Spleen (tissue), 11 donors: ENCODE measurements around the gene L3HYPDH. TPM values are rescaled to one million over a fixed set of nuclear protein-coding genes. Genes with fewer than 3 reads are reported as not detected.

ENCODE experiments used
- DNase-seq: peaks from one replicate; pipeline ENCODE4 v3.0.0-alpha.2; 2020
- H3K27ac ChIP-seq, 8 donors: fragments of 200-600 bp; sonication (generic) in 7 of 8; 1 replicate in 4 of 8; 2 replicates in 4 of 8; pipeline versions ENCODE4 v1.5.0 to v1.8.0; 2016 to 2021; ENCODE audit warnings: inconsistent platforms in 4 of 8, mild to moderate bottlenecking in 4 of 8, moderate library complexity in 1 of 8
- H3K27me3 ChIP-seq, 7 donors: fragments of 200-600 bp; sonication (generic) in 6 of 7; replicated peaks in 1 of 7; 1 replicate in 4 of 7; 2 replicates in 3 of 7; pipeline versions ENCODE4 v1.5.0 to v1.8.0; 2016 to 2021; ENCODE audit warnings: inconsistent platforms in 3 of 7, mild to moderate bottlenecking in 1 of 7
- H3K36me3 ChIP-seq, 6 donors: fragments of 200-600 bp; sonication (generic) in 5 of 6; 1 replicate in 4 of 6; 2 replicates in 2 of 6; pipeline versions ENCODE4 v1.5.0 to v1.8.0; 2016 to 2021; ENCODE audit warnings: inconsistent platforms in 2 of 6
- H3K4me1 ChIP-seq, 6 donors: fragments of 200-600 bp; sonication (generic) in 5 of 6; 1 replicate in 3 of 6; 2 replicates in 3 of 6; pipeline versions ENCODE4 v1.5.0 to v1.8.0; 2016 to 2021; ENCODE audit warnings: inconsistent platforms in 3 of 6
- H3K4me3 ChIP-seq, 8 donors: fragments of 200-600 bp; sonication (generic) in 7 of 8; 1 replicate in 4 of 8; 2 replicates in 4 of 8; pipeline versions ENCODE4 v1.5.0 to v1.8.0; 2016 to 2021; ENCODE audit warnings: inconsistent platforms in 4 of 8, mild to moderate bottlenecking in 4 of 8, moderate library complexity in 2 of 8
- H3K9me3 ChIP-seq, 8 donors: fragments of 200-600 bp; sonication (generic) in 7 of 8; 1 replicate in 4 of 8; 2 replicates in 4 of 8; pipeline versions ENCODE4 v1.5.0 to v1.8.0; 2016 to 2021; ENCODE audit warnings: inconsistent platforms in 4 of 8
- POLR2A ChIP-seq, 3 donors: fragments of 450-650 bp; IDR thresholded peaks; one replicate each; pipeline ENCODE4 v1.5.1; 2017; ENCODE audit warnings: antibody characterized with exemption in 3 of 3, mild to moderate bottlenecking in 1 of 3
- POLR2AphosphoS5 ChIP-seq, 3 donors: sonication (generic); formaldehyde crosslinking; IDR thresholded peaks; one replicate each; pipeline ENCODE4 v1.5.1; 2017; ENCODE audit warnings: antibody characterized with exemption in 3 of 3
- WGBS, 5 donors: extraction: QIAGEN DNeasy Blood & Tissue Kit in 3 of 5; methylation state at CpG; one replicate each; pipeline versions ENCODE4 v1.1.5 to v1.1.7; 2013 to 2018; 5-methylcytosine and 5-hydroxymethylcytosine counted together
- intact Hi-C: fragments of 100-400 bp; cut with DNase I; formaldehyde crosslinking; loops from one replicate; pipeline ENCODE4 v1.15.0; 2023; ENCODE audit warnings: low total_unique reads
- polyA plus RNA-seq, 3 donors: library from polyadenylated mRNA; stranded (reverse); fragments of 200-250 nt; gene quantifications; one replicate each; pipeline ENCODE4 v1.2.1, GENCODE V29; 2013
- total RNA-seq, 7 donors: library from RNA; depleted of rRNA in 3 of 7; stranded (reverse); fragments of >200 nt in 3 of 7; fragmentation: NEBNext Ultra II Directional in 4 of 7; extraction: Animal tissue kit (Norgen Biotek cat#: 25700) in 4 of 7; gene quantifications; one replicate each; pipeline versions ENCODE4 v1.1.0 to v1.2.1, GENCODE V29; 2016 to 2021
- TF ChIP-seq, protein P1 (sequence below), 11 experiments: fragments of 200-600 bp in 7 of 11; fragments of 450-650 bp in 4 of 11; sonication (generic) in 4 of 11; IDR thresholded peaks in 8 of 11; conservative IDR thresholded peaks in 3 of 11; 1 replicate in 7 of 11; 2 replicates in 4 of 11; pipeline versions ENCODE4 v1.4.0 to v1.8.0; 2016 to 2021; ENCODE audit warnings: antibody characterized with exemption in 11 of 11, inconsistent platforms in 4 of 11, mild to moderate bottlenecking in 1 of 11
- donor health status: healthy with polysubstance abuse.
- donor health status: DM: no; HTN: no; CAD: no; lungs with moderate emphysema.
- donor health status: DM: no; HTN: no; CAD: no.
- donor health status: Bipolar disorder and iron deficiency.
- donor health status: healthy.
- donor health status: DM: no; HTN: no; CAD: no.
- donor health status: DM: yes; HTN: yes; CAD: no.

L3HYPDH gene
- total and polyA plus RNA-seq, 10 donors = 24.8 to 71.8 (median 42.7) TPM

DNA sequence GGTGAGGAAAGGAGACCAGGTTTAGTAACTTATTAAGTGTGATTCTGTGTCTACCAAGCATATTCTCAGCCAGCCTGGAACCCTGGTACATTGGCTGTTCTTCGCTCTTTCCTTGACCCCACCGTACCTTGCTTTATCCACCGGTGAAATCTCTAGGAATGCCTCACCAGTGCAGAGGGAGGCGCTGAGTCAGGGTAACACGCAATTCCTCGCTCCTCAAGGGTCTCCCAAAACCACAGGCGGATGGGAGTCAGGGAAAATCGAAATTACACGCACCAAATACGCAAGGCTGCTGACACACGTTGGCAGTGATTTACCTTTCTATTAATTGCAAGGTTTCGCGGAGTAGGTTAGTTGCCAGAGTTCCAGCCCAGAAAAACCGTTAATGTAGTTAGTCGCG lies 845 bp downstream of the L3HYPDH start:
- no peak for DNase-seq
- TF ChIP-seq, protein P1, sequence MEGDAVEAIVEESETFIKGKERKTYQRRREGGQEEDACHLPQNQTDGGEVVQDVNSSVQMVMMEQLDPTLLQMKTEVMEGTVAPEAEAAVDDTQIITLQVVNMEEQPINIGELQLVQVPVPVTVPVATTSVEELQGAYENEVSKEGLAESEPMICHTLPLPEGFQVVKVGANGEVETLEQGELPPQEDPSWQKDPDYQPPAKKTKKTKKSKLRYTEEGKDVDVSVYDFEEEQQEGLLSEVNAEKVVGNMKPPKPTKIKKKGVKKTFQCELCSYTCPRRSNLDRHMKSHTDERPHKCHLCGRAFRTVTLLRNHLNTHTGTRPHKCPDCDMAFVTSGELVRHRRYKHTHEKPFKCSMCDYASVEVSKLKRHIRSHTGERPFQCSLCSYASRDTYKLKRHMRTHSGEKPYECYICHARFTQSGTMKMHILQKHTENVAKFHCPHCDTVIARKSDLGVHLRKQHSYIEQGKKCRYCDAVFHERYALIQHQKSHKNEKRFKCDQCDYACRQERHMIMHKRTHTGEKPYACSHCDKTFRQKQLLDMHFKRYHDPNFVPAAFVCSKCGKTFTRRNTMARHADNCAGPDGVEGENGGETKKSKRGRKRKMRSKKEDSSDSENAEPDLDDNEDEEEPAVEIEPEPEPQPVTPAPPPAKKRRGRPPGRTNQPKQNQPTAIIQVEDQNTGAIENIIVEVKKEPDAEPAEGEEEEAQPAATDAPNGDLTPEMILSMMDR (IDR thresholded peaks at IDR 0.05 in 8 of 11, conservative IDR thresholded peaks at IDR 0.05 in 3 of 11) = no peak
- TF ChIP-seq POLR2A (IDR thresholded peaks at IDR 0.05) (no peak), POLR2AphosphoS5 (IDR thresholded peaks at IDR 0.05) (no peak)
- H3K36me3 ChIP-seq = peaks cover 0 to 25% (median 4%) of the 10 kb centered on the region in 6 donors
- H3K9me3 ChIP-seq = no peaks in the 10 kb centered on the region
- H3K27ac ChIP-seq = peak overlapping the region; percentile 88 to 97 (median 94)
- H3K4me3 ChIP-seq = peak overlapping the region; percentile 74 to 98 (median 90)
- H3K27me3 ChIP-seq = no peaks in the 10 kb centered on the region
- WGBS, 5 donors = 5 to 7% (median 7%) methylated on average over 16 of the region's 16 CpGs
- intact Hi-C loops = loop anchor here (10.0 kb wide), 1 partner anchor 611 kb away; the partner anchor contains the start of gene PCNX4
- peaks cover 36 to 78% (median 64%) of the 10 kb centered on the region in 6 donors for H3K4me1 ChIP-seq

DNA sequence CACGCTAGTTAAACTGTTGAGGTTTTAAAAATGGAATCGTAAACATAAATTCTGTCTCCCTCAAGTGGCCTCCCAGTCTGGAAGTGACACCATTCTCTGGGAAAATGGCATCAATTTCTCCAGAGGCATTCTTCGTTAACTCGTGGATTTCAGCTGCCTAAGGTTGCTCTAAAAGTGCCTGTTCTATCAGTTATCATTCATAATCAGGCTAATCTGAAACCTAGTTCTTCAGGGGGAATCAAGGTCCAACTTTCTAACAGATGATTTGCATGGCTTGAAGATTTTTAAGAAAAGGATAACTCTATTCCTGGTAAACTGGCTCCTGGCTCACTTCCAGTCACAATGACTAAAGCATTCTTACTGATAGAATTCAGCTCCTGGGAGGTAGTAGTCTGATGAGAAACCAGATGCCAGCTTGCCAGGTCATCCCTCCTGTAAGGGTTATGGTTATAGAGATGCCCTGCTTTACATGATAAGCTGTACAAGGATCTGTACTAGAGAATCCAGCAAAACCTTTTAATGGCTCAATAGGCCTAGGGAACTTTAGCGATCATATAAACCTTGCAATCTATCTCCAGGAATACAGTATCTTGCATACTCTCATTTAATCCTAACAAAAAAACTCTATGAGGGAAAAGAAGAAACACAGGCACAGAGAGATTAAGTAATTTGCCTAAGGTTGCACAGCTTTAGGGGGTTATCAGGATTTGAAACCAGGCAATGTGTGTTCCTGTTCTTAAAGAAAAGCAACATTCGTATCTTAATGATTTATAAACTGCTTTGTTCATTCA lies 1.5 kb downstream of the L3HYPDH start:
- H3K27ac ChIP-seq = peak overlapping the region in 7 of 8 donors; percentile 22 to 97 (median 94)
- peak overlapping the region; percentile 74 to 98 (median 90) for H3K4me3 ChIP-seq
- peaks cover 0 to 21% (median 1%) of the 10 kb centered on the region in 6 donors for H3K36me3 ChIP-seq
- TF ChIP-seq POLR2A (IDR thresholded peaks at IDR 0.05) = no peak
- no peaks in the 10 kb centered on the region for H3K9me3 ChIP-seq
- intact Hi-C loops = loop anchor here (10.0 kb wide), 1 partner anchor 612 kb away; the partner anchor contains the start of gene PCNX4
- peaks cover 36 to 72% (median 61%) of the 10 kb centered on the region in 6 donors for H3K4me1 ChIP-seq
- WGBS, 5 donors = 45 to 60% (median 48%) methylated on average over 6 of the region's 6 CpGs
- H3K27me3 ChIP-seq = no peaks in the 10 kb centered on the region
- DNase-seq = no peak

DNA sequence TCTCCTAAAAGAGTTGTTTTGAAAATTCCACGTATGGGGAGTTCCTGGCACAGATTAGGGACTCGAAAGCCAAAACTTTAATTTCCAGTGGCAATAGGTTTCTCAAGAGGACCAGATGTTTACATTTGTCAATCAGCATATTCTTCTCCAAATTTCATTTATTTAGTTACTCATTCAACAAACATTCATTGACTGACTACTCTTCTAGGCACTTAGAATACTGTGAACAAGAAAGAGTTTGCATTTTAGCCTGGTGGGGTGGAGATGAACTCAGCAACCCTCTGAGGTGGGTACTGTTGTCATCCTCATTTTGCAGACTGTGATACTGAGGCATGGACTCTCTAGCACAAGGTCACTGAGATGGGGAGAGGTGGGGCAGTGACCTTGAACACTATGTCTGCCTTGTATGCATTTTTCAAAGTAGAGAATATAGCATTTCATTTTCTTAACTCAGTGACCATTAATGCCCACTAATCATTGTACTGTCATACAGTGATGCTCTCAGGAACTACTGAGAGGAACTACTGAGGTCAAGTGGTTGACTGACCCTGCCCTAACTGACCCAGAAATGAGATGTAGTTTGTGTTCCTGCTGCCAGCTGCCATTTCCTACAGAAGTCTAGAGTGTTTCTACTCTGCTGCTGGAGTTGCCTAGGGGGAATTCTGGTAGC lies 2.2 kb downstream of the L3HYPDH start:
- no peaks in the 10 kb centered on the region for H3K9me3 ChIP-seq
- peaks cover 36 to 65% (median 57%) of the 10 kb centered on the region in 6 donors for H3K4me1 ChIP-seq
- no peaks in the 10 kb centered on the region for H3K27me3 ChIP-seq
- intact Hi-C loops = loop anchor here (10.0 kb wide), 1 partner anchor 613 kb away; the partner anchor contains the start of gene PCNX4
- TF ChIP-seq POLR2AphosphoS5 (IDR thresholded peaks at IDR 0.05) (peak in 1 of 3 donors; percentile 46), POLR2A (IDR thresholded peaks at IDR 0.05) (no peak)
- WGBS, 5 donors = 56 to 84% (median 67%) methylated on average over 2 of the region's 2 CpGs
- H3K4me3 ChIP-seq = peak overlapping the region in 5 of 8 donors; percentile 82 to 95 (median 89)
- H3K27ac ChIP-seq = peak overlapping the region in 7 of 8 donors; percentile 22 to 97 (median 94)
- peaks cover 0 to 21% (median 0%) of the 10 kb centered on the region in 6 donors for H3K36me3 ChIP-seq
- no peak for DNase-seq

DNA sequence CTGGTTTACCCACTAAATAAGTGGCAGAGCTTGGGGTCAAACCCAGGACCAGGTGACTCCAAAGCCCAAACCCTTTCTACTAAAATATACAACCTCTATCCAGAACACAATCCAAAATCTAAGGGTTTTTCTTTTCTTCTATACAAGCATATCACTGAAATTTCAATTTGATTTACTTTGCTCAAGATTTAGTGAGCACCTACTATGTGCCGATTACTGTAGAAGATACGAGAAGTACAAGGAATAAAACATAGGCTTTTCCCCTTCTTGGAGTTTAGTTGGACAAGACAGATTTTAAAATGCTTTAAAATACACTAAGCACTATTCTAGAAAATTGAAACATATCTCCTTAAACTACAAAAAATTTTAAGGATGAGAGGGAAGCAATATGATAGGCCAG lies 2.8 kb downstream of the L3HYPDH start:
- H3K4me3 ChIP-seq = no peak overlapping the region
- TF ChIP-seq POLR2AphosphoS5 (IDR thresholded peaks at IDR 0.05) = no peak
- TF ChIP-seq, protein P1 (IDR thresholded peaks at IDR 0.05 in 8 of 11, conservative IDR thresholded peaks at IDR 0.05 in 3 of 11) = no peak
- no peak for TF ChIP-seq POLR2A (IDR thresholded peaks at IDR 0.05)
- H3K27ac ChIP-seq = peak overlapping the region in 1 of 8 donors; percentile 97
- intact Hi-C loops = loop anchor here (10.0 kb wide), 1 partner anchor 613 kb away; the partner anchor contains the start of gene PCNX4
- no peaks in the 10 kb centered on the region for H3K9me3 ChIP-seq
- H3K36me3 ChIP-seq = peaks cover 0 to 27% (median 0%) of the 10 kb centered on the region in 6 donors
- H3K27me3 ChIP-seq = no peaks in the 10 kb centered on the region
- peaks cover 32 to 59% (median 51%) of the 10 kb centered on the region in 6 donors for H3K4me1 ChIP-seq
- DNase-seq = no peak
- 95 to 99% (median 98%) methylated on average over 2 of the region's 2 CpGs for WGBS, 5 donors
